ENCODE results near the gene ZDHHC19. TPM values are rescaled to one million over a fixed set of nuclear protein-coding genes. Genes with fewer than 3 reads are reported as not detected.

ZDHHC19 gene, protein sequence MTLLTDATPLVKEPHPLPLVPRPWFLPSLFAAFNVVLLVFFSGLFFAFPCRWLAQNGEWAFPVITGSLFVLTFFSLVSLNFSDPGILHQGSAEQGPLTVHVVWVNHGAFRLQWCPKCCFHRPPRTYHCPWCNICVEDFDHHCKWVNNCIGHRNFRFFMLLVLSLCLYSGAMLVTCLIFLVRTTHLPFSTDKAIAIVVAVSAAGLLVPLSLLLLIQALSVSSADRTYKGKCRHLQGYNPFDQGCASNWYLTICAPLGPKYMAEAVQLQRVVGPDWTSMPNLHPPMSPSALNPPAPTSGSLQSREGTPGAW
- not detected in 2 replicates for total RNA-seq

DNA sequence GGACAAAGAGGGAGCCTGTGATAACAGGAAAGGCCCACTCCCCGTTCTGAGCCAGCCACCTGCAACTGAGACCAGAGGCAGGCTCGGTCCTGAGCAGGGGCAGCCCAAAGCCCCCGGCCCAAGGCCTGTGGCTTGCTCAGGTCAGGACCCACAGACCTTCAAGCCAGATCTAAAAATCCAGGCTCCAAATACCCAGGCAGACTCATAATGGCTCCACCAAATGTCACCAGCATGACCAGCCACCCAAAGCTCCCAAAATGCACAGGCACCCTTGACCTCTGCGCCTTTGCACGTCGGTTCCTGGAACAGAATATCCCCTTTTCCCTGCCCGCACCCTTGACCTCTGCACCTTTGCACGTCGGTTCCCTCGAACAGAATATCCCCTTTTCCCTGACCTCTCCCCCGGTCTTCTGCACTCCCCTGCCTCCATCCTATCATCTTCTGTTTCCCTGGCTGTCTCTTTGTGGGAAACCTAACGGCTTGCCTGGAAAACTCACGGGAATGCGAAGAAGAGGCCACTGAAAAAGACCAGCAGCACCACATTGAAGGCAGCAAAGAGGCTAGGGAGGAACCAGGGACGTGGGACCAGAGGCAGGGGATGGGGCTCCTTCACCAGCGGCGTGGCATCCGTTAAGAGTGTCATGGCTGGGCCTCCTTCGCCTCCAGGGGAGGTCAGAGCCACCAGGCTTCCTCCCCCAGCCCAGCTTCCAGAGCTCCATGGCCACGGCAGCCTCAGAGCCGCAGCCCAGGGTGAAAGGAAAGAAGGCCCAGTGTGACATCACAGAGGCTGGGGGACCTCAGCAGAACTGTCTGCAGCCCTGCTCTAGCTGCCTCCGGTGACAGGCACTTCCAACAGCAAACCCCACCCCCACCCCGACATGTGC, at the start of gene ZDHHC19:
TSS of gene ZDHHC19 (minus strand) at position 728 of the 884 bp plus-strand sequence. CDS start at position 643, 85 bp downstream.
- Histone ChIP-seq H3K36me3 (ENCODE audit: control insufficient read depth, insufficient read depth, low read length) (no peaks in the 10 kb centered on the region), H3K27me3 (ENCODE audit: control insufficient read depth, insufficient read depth, low read length) (peaks cover 27% of the 10 kb centered on the region), H3K4me3 (ENCODE audit: low read depth, low read length) (no peak within 1 kb of the TSS)
- DNase-seq (ENCODE audit: low read depth) = no peak
- TF ChIP-seq, protein P1, sequence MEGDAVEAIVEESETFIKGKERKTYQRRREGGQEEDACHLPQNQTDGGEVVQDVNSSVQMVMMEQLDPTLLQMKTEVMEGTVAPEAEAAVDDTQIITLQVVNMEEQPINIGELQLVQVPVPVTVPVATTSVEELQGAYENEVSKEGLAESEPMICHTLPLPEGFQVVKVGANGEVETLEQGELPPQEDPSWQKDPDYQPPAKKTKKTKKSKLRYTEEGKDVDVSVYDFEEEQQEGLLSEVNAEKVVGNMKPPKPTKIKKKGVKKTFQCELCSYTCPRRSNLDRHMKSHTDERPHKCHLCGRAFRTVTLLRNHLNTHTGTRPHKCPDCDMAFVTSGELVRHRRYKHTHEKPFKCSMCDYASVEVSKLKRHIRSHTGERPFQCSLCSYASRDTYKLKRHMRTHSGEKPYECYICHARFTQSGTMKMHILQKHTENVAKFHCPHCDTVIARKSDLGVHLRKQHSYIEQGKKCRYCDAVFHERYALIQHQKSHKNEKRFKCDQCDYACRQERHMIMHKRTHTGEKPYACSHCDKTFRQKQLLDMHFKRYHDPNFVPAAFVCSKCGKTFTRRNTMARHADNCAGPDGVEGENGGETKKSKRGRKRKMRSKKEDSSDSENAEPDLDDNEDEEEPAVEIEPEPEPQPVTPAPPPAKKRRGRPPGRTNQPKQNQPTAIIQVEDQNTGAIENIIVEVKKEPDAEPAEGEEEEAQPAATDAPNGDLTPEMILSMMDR (IDR thresholded peaks at IDR 0.05; ENCODE audit: insufficient read depth, low read length, poor library complexity, severe bottlenecking) = no peak

DNA sequence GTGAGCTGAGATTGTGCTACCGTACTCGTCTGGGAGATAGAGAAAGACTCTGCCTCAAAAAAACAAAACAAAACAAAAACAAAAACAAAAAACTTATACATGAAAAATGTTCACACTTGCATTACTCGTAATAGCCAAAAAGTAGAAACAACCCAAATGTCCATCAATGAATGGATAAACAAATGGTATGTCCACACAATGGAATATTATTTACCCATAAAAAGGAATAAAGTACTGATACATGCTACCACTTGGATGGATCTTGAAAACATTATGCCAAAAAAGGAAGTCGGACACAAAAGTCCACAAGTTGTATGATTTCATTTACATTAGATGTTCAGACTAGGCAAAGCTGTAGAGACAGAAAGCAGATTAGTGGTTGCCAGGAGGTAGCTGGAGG, 49.6 kb upstream of the ZDHHC19 start:
- H3K4me3 ChIP-seq (ENCODE audit: low read depth, low read length) = no peak overlapping the region
- TF ChIP-seq, protein P1 (IDR thresholded peaks at IDR 0.05; ENCODE audit: insufficient read depth, low read length, poor library complexity, severe bottlenecking) = no peak
- H3K36me3 ChIP-seq (ENCODE audit: control insufficient read depth, insufficient read depth, low read length) = no peaks in the 10 kb centered on the region
- no peaks in the 10 kb centered on the region for H3K27me3 ChIP-seq (ENCODE audit: control insufficient read depth, insufficient read depth, low read length)
- DNase-seq (ENCODE audit: low read depth) = no peak

DNA sequence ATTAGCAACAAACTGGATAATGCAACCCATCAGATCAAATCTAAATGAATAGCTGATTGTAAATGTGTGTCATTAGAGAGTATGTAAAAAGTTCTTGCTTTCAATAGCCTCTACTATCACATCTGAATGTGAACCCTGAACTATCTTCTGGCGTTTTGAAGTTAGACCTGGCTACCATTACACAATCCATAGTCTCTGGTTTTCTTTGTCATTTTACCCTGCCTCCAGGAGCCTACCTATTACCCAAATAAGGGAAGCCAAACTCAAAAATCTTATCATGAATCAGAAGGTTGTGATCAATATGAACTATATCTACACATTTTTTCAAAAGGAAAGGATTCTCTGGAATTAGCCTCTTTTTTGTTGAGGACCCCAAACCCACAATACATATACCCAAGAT, 44.6 kb upstream of the ZDHHC19 start:
- TF ChIP-seq, protein P1 (IDR thresholded peaks at IDR 0.05; ENCODE audit: insufficient read depth, low read length, poor library complexity, severe bottlenecking) = no peak
- no peaks in the 10 kb centered on the region for H3K27me3 ChIP-seq (ENCODE audit: control insufficient read depth, insufficient read depth, low read length)
- DNase-seq (ENCODE audit: low read depth) = no peak
- H3K36me3 ChIP-seq (ENCODE audit: control insufficient read depth, insufficient read depth, low read length) = peaks cover 2% of the 10 kb centered on the region
- H3K4me3 ChIP-seq (ENCODE audit: low read depth, low read length) = no peak overlapping the region

DNA sequence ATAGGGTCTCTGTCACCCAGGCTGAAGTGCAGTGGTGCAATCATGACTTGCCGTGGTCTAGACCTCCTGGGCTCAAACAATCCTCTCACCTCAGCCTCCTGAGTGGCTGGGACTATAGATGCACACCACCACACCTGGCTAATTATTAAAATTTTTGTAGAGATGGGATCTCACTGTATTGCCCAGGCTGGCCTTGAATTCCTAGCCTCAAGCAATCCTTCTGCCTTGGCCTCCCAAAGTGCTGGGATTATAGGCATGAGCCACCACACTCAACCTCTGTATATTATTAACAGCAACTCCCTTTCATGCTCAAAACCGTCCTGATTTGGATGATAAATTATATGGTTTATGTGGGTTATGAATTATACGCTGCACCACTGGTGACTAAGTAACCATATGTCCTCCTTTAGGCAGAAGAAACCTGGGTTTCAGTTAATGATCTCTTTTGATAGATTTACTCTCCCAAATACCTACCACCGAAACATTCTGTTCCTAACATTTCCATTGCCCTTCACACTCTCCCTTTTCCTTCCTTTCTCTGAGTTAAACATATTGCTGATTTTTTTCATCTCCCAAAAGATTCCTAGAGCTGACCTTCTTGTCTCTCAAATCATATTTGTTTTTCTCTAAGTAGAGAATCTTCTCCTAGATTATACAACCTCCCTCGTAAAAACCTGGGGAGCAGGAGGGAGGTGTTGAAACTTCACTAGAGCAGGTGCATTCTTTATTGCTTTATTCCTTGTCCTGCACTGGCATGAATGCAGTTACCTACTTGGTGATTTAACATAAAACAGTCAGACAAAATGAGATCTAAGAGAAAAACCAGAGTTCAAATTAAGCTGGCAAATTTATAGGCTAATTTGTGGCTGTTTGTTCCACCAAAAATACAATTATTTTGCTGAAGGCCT, 43.4 kb upstream of the ZDHHC19 start:
- peaks cover 2% of the 10 kb centered on the region for H3K36me3 ChIP-seq (ENCODE audit: control insufficient read depth, insufficient read depth, low read length)
- H3K4me3 ChIP-seq (ENCODE audit: low read depth, low read length) = no peak overlapping the region
- TF ChIP-seq, protein P1 (IDR thresholded peaks at IDR 0.05; ENCODE audit: insufficient read depth, low read length, poor library complexity, severe bottlenecking) = no peak
- no peaks in the 10 kb centered on the region for H3K27me3 ChIP-seq (ENCODE audit: control insufficient read depth, insufficient read depth, low read length)
- DNase-seq (ENCODE audit: low read depth) = no peak

DNA sequence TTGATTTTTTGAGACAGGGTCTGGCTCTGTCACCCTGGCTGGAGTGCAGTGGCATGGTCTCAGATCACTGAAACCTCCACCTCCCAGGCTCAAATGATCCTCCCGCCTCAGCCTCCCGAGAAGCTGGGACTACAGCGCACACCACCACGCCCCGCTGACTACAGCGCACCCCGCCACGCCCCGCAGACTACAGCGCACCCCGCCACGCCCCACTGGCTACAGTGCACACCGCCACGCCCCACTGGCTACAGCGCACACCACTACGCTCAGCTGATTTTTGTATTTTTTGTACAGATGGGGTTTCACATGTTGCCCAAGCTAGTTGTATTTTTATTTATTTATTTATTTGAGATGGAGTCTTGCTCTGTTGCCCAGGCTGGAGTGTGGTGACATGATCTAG, 40.7 kb upstream of the ZDHHC19 start:
- Histone ChIP-seq H3K4me3 (ENCODE audit: low read depth, low read length) (no peak overlapping the region), H3K36me3 (ENCODE audit: control insufficient read depth, insufficient read depth, low read length) (peaks cover 3% of the 10 kb centered on the region), H3K27me3 (ENCODE audit: control insufficient read depth, insufficient read depth, low read length) (no peaks in the 10 kb centered on the region)
- no peak for DNase-seq (ENCODE audit: low read depth)
- TF ChIP-seq, protein P1 (IDR thresholded peaks at IDR 0.05; ENCODE audit: insufficient read depth, low read length, poor library complexity, severe bottlenecking) = no peak
